Measurements from ENCODE around the gene SLC13A2. TPM values are rescaled to one million over a fixed set of nuclear protein-coding genes. Genes with fewer than 3 reads are reported as not detected.

The SLC13A2 gene
- total RNA-seq, 3 donors from 2014 or later (not counting 1 experiment from before 2014, with no cell fraction given) = not detected

DNA sequence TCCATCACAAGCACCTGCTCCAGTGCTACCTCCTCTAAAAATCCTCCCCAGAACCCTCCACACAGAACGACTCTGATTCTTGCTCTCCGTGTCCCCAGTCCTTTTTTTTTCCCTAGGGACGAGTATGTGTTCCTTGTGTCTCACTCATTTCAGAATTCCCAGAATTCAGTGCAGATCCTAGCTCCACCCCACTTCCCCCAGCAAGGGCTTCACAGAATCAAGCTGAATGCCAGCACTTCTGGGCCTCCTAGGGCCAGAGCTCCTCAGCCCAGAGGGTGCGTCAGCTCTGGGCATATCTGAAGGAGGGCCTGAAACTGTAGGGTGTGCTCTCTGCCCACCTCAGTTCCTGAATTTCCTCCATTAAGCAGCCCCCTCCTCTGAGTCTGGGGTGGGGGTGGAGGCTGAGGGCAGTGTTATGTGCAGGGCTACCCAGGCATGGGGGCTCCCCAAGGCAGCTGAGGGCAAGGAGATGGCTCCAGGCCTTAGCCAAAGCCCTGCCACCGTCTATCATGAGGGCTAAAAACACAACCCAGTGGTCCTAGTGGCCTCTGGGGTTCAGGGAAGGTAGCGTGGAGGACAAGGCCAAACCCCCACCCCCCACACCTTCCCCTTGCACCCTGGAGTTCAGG, 72.5 kb downstream of the SLC13A2 start:
- H3K27ac ChIP-seq (ENCODE audit: low read length) = no peak overlapping the region
- TF ChIP-seq, protein P1, sequence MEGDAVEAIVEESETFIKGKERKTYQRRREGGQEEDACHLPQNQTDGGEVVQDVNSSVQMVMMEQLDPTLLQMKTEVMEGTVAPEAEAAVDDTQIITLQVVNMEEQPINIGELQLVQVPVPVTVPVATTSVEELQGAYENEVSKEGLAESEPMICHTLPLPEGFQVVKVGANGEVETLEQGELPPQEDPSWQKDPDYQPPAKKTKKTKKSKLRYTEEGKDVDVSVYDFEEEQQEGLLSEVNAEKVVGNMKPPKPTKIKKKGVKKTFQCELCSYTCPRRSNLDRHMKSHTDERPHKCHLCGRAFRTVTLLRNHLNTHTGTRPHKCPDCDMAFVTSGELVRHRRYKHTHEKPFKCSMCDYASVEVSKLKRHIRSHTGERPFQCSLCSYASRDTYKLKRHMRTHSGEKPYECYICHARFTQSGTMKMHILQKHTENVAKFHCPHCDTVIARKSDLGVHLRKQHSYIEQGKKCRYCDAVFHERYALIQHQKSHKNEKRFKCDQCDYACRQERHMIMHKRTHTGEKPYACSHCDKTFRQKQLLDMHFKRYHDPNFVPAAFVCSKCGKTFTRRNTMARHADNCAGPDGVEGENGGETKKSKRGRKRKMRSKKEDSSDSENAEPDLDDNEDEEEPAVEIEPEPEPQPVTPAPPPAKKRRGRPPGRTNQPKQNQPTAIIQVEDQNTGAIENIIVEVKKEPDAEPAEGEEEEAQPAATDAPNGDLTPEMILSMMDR (IDR thresholded peaks at IDR 0.05) = no peak
- Mint-ChIP-seq H3K27me3 (ENCODE audit: low read depth in 2 of 2) (no peaks in the 10 kb centered on the region), H3K36me3 (no peaks in the 10 kb centered on the region), H3K4me1 (peaks cover 24 to 36% of the 10 kb centered on the region in 2 donors), H3K9me3 (no peaks in the 10 kb centered on the region), H3K27ac (peak overlapping the region; percentile 87 to 93), H3K4me3 (no peak overlapping the region)
- intact Hi-C loops (cut with micrococcal nuclease) = no loop called here
- H3K4me1 ChIP-seq (ENCODE audit: control insufficient read depth, insufficient read depth, low read length) = peaks cover 39% of the 10 kb centered on the region
- WGBS (ENCODE audit: insufficient coverage) = 93% methylated on average over 5 of the region's 6 CpGs
- H3K36me3 ChIP-seq (ENCODE audit: control insufficient read depth, insufficient read depth, low read length) = peaks cover 10% of the 10 kb centered on the region
- no peak for ATAC-seq
- no peaks in the 10 kb centered on the region for H3K27me3 ChIP-seq (ENCODE audit: control insufficient read depth, insufficient read depth, low read length)
- no peaks in the 10 kb centered on the region for H3K9me3 ChIP-seq (ENCODE audit: control insufficient read depth, insufficient read depth, low read length)
- no peak overlapping the region for H3K4me3 ChIP-seq (ENCODE audit: low read length)
- no peak for DNase-seq

DNA sequence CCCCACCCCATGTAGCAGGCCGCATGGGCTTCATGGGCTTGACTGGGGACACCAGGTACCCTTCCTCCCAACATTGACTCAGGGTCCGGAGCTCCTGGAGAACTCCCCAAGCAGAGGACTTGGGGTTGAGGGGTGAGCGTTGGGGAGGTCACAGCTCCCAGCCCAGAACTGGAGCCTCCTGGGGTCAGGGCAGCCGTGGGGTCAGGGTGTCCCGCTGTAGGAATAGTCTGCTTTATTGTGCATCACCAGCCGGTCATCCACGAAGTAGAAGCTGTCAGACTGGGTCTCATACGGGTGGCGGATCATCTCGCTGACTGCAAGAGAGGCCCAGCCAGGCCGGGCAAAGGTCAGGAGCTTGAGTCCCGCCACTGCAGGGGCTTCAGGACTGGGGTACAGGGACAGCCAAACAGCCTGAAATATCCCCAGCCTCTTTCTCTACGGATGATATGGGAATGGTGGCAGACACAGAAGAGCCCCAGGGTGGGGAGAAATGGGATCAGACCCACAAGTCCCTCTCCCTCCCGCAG, 73.7 kb downstream of the SLC13A2 start:
- H3K9me3 Mint-ChIP-seq = no peaks in the 10 kb centered on the region
- H3K9me3 ChIP-seq (ENCODE audit: control insufficient read depth, insufficient read depth, low read length) = no peaks in the 10 kb centered on the region
- H3K36me3 Mint-ChIP-seq = no peaks in the 10 kb centered on the region
- H3K4me1 ChIP-seq (ENCODE audit: control insufficient read depth, insufficient read depth, low read length) = peaks cover 51% of the 10 kb centered on the region
- no peaks in the 10 kb centered on the region for H3K27me3 Mint-ChIP-seq (ENCODE audit: low read depth in 2 of 2)
- H3K36me3 ChIP-seq (ENCODE audit: control insufficient read depth, insufficient read depth, low read length) = peaks cover 10% of the 10 kb centered on the region
- no peak for ATAC-seq
- peak overlapping the region; percentile 87 to 93 for H3K27ac Mint-ChIP-seq
- H3K4me3 Mint-ChIP-seq = peak overlapping the region; percentile 81
- WGBS (ENCODE audit: insufficient coverage) = 94% methylated on average over 12 of the region's 14 CpGs
- no peaks in the 10 kb centered on the region for H3K27me3 ChIP-seq (ENCODE audit: control insufficient read depth, insufficient read depth, low read length)
- TF ChIP-seq, protein P1 (IDR thresholded peaks at IDR 0.05) = no peak
- no peak overlapping the region for H3K4me3 ChIP-seq (ENCODE audit: low read length)
- H3K27ac ChIP-seq (ENCODE audit: low read length) = peak overlapping the region; percentile 88
- DNase-seq = no peak
- intact Hi-C loops (cut with micrococcal nuclease) = no loop called here
- peaks cover 35 to 49% of the 10 kb centered on the region in 2 donors for H3K4me1 Mint-ChIP-seq

Other genes starting within 250 kb of the SLC13A2 start
- 1 to 10 TPM; 4.6 to 8.8 (median 7.5) TPM for gene TMEM97, start 154.4 kb upstream of the SLC13A2 start, total RNA-seq
- gene IFT20, start 138.2 kb upstream of the SLC13A2 start, total RNA-seq = 100 to 1,000 TPM in 1 of 3 donors, 10 to 100 TPM in 2; 50.0 to 109 (median 68.6) TPM
- gene TNFAIP1, start 137.9 kb upstream of the SLC13A2 start, total RNA-seq = 10 to 100 TPM; 10.5 to 15.7 (median 14.6) TPM
- gene POLDIP2, start 116.1 kb upstream of the SLC13A2 start, total RNA-seq = 10 to 100 TPM; 30.8 to 37.0 (median 33.7) TPM
- gene SEBOX, start 108.4 kb upstream of the SLC13A2 start, total RNA-seq = not detected
- not detected for gene VTN, start 103.3 kb upstream of the SLC13A2 start, total RNA-seq
- 10 to 100 TPM; 25.7 to 33.0 (median 26.2) TPM for gene SARM1, start 102.0 kb upstream of the SLC13A2 start, total RNA-seq
- gene SLC46A1, start 67.4 kb upstream of the SLC13A2 start, total RNA-seq = under 1 TPM; 0.54 to 0.84 (median 0.55) TPM
- not detected for gene FOXN1, start 32.7 kb downstream of the SLC13A2 start, total RNA-seq
- 100 to 1,000 TPM in 1 of 3 donors, 10 to 100 TPM in 2; 79.1 to 106 (median 79.3) TPM for gene UNC119, start 79.0 kb downstream of the SLC13A2 start, total RNA-seq
- 10 to 100 TPM; 88.3 to 95.3 (median 92.3) TPM for gene PIGS, start 97.9 kb downstream of the SLC13A2 start, total RNA-seq
- gene ALDOC, start 103.3 kb downstream of the SLC13A2 start, total RNA-seq = 10 to 100 TPM; 18.2 to 25.4 (median 23.0) TPM
- gene SPAG5, start 125.4 kb downstream of the SLC13A2 start, total RNA-seq = 10 to 100 TPM; 18.0 to 19.6 (median 19.3) TPM
- 10 to 100 TPM in 2 of 3 donors, 1 to 10 TPM in 1; 10.0 to 14.6 (median 14.0) TPM for gene RSKR, start 140.5 kb downstream of the SLC13A2 start, total RNA-seq
- 100 to 1,000 TPM; 169 to 199 (median 188) TPM for gene BLTP2, start 171.5 kb downstream of the SLC13A2 start, total RNA-seq
- gene SDF2, start 188.3 kb downstream of the SLC13A2 start, total RNA-seq = 10 to 100 TPM; 53.0 to 65.3 (median 53.7) TPM
- gene SUPT6H, start 188.6 kb downstream of the SLC13A2 start, total RNA-seq = 100 to 1,000 TPM; 170 to 184 (median 177) TPM
- 1 to 10 TPM; 2.3 to 5.8 (median 3.6) TPM for gene PROCA1, start 238.2 kb downstream of the SLC13A2 start, total RNA-seq
- 10 to 100 TPM in 1 of 3 donors, 1 to 10 TPM in 2; 3.7 to 12.9 (median 3.8) TPM for gene RAB34, start 244.2 kb downstream of the SLC13A2 start, total RNA-seq
- gene RPL23A, start 246.3 kb downstream of the SLC13A2 start, total RNA-seq = 1,000 to 10,000 TPM; 1,375 to 1,532 (median 1,498) TPM

Data from natural killer cell (primary cell).